Gastrocnemius medialis (tissue), 4 donors: Measurements from ENCODE around the gene GNL3. TPM values are rescaled to one million over a fixed set of nuclear protein-coding genes. Genes with fewer than 3 reads are reported as not detected.
A peak's percentile ranks its signal among the peaks of the same experiment; 100 is the strongest.

Experiments used
- ATAC-seq, 2 donors: fragments of 150-250 bp; one replicate each; pipeline ENCODE4 v1.9.1; 2016
- DNase-seq, 2 donors: peaks; one replicate each; pipeline ENCODE4 v3.0.0-alpha.2; 2019
- H3K27ac ChIP-seq, 4 donors: fragments of 200-600 bp; sonication (generic); 1 replicate in 1 of 4; 2 replicates in 3 of 4; pipeline ENCODE4 v1.5.1; 2016 to 2018; ENCODE audit warnings: mild to moderate bottlenecking in 2 of 4, moderate library complexity in 1 of 4
- H3K27me3 ChIP-seq, 3 donors: fragments of 200-600 bp; sonication (generic) in 2 of 3; 1 replicate in 1 of 3; 2 replicates in 2 of 3; pipeline versions ENCODE4 v1.5.1 to v1.6.0; 2016 to 2019; ENCODE audit warnings: mild to moderate bottlenecking in 1 of 3, moderate library complexity in 1 of 3
- H3K36me3 ChIP-seq, 2 donors: fragments of 200-600 bp; sonication (generic) in 1 of 2; one replicate each; pipeline ENCODE4 v1.5.1; 2017 to 2018
- H3K4me1 ChIP-seq, 2 donors: fragments of 200-600 bp; sonication (generic) in 1 of 2; one replicate each; pipeline ENCODE4 v1.5.1; 2016 to 2017; ENCODE audit warnings: mild to moderate bottlenecking in 2 of 2
- H3K4me3 ChIP-seq, 4 donors: fragments of 200-600 bp; sonication (generic) in 3 of 4; 1 replicate in 1 of 4; 2 replicates in 3 of 4; pipeline ENCODE4 v1.5.1; 2016 to 2019; ENCODE audit warnings: mild to moderate bottlenecking in 2 of 4
- H3K9me3 ChIP-seq, 3 donors: fragments of 200-600 bp; sonication (generic) in 2 of 3; 1 replicate in 1 of 3; 2 replicates in 2 of 3; pipeline ENCODE4 v1.5.1; 2016 to 2019
- POLR2A ChIP-seq, 2 donors: fragments of 450-650 bp; IDR thresholded peaks; one replicate each; pipeline ENCODE4 v1.6.1; 2017; ENCODE audit warnings: antibody characterized with exemption in 2 of 2, mild to moderate bottlenecking in 2 of 2, moderate library complexity in 2 of 2
- in situ Hi-C, 4 donors: fragments of 200-750 bp; cut with MboI; loops; one replicate each; pipeline versions ENCODE4 v1.15.0 to v1.8.0; 2017; ENCODE audit warnings: low sequenced_read_pairs in 4 of 4
- intact Hi-C: fragments of 100-400 bp; cut with DNase I; formaldehyde crosslinking; loops from one replicate; pipeline ENCODE4 v1.15.1; 2023; ENCODE audit warnings: low total_unique reads
- total RNA-seq, 4 donors: library from RNA; depleted of rRNA; stranded (reverse); fragments of >200 nt; gene quantifications; one replicate each; pipeline versions ENCODE4 v1.1.0 to v1.2.3, GENCODE V29; 2016
- TF ChIP-seq, protein P1 (sequence below), 5 experiments: fragments of 450-650 bp in 3 of 5; fragments of 200-600 bp in 2 of 5; sonication (generic) in 2 of 5; IDR thresholded peaks in 4 of 5; conservative IDR thresholded peaks in 1 of 5; 1 replicate in 4 of 5; 2 replicates in 1 of 5; pipeline ENCODE4 v1.5.1; 2016 to 2019; ENCODE audit warnings: antibody characterized with exemption in 5 of 5, mild to moderate bottlenecking in 3 of 5, moderate library complexity in 3 of 5

The GNL3 gene
- total RNA-seq, 4 donors from 2014 or later = 67.6 to 108 (median 94.2) TPM

DNA sequence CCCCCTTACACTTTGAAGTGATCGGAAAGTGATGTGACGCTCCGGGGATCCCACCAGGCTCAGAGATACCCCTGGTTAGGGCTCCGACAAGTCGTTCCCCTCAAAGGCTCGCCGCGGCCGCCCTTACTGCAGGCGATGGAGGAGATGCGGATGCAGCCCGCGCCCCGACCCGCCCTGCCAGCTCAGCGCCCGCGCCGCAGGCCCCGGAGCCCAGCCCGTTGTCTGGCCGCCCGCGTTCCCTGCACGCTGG, 19.5 kb downstream of the GNL3 start:
- Histone ChIP-seq H3K36me3 (peaks cover 0 to 20% of the 10 kb centered on the region in 2 donors), H3K4me1 (peaks cover 33 to 34% of the 10 kb centered on the region in 2 donors), H3K4me3 (peak overlapping the region; percentile 79 to 97 (median 94)), H3K9me3 (no peaks in the 10 kb centered on the region), H3K27me3 (no peaks in the 10 kb centered on the region), H3K27ac (peak overlapping the region; percentile 80 to 93 (median 85))
- no peak for DNase-seq
- in situ Hi-C loops = no loop called here
- ATAC-seq = no peak
- TF ChIP-seq, protein P1, sequence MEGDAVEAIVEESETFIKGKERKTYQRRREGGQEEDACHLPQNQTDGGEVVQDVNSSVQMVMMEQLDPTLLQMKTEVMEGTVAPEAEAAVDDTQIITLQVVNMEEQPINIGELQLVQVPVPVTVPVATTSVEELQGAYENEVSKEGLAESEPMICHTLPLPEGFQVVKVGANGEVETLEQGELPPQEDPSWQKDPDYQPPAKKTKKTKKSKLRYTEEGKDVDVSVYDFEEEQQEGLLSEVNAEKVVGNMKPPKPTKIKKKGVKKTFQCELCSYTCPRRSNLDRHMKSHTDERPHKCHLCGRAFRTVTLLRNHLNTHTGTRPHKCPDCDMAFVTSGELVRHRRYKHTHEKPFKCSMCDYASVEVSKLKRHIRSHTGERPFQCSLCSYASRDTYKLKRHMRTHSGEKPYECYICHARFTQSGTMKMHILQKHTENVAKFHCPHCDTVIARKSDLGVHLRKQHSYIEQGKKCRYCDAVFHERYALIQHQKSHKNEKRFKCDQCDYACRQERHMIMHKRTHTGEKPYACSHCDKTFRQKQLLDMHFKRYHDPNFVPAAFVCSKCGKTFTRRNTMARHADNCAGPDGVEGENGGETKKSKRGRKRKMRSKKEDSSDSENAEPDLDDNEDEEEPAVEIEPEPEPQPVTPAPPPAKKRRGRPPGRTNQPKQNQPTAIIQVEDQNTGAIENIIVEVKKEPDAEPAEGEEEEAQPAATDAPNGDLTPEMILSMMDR (IDR thresholded peaks at IDR 0.05 in 4 of 5, conservative IDR thresholded peaks at IDR 0.05 in 1 of 5) = no peak
- no peak for TF ChIP-seq POLR2A (IDR thresholded peaks at IDR 0.05)
- intact Hi-C loops = loop anchor here (1.0 to 5.0 kb wide), 2 partner anchors 20 to 342 kb away; partner anchors contain the start of genes PBRM1 and SFMBT1

DNA sequence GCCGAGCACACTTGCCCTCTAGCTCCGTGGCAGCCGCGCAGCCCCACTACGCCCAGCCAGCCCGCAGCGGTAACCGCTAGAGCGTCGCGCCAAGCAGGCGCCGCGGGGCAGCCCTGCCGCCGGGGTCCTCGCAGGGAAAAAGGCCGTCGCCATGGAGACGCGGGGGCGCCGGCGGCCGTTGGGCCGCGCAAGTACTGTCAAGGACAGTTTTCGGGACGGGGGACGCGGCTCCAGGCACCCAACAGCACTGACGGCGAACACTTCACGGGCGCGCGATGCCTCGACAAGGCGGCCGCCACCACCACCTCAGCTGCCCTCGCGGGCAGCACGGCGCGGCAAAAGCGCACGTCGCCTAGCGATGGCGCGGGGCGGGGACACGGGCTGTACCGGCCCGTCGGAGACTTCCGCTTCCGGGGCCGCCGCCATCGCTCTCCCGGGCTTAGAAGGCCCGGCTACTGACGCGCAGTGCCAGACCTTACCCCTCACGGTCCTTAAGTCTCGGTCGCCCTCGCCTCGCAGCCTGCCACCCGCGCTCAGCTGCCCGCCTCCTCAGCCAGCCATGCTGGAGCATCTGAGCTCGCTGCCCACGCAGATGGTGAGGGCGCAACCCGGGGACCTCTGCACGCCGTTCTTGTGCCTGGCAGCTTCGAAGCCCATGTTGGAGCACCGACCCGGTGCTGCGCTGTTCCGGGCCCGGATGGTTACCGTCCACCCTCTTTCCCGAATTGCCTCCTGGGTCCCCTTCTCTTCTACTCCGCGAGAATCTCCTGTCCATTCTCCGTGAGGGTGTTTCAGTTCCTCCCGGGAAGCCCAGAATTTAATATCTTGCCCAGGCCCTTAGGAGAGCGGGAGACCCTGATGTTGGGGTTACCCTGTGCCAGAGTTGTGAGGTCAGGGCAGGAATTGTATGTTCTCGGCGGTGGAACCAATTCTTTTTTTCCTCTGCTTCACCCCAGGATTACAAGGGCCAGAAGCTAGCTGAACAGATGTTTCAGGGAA, 20.2 kb downstream of the GNL3 start, which contains the start of the genes GLT8D1 and SPCS1:
TSS of gene GLT8D1 (minus strand) at position 104 of the 999 bp plus-strand sequence. CDS start 5,331 bp downstream, outside the sequence.
TSS of gene SPCS1 (plus strand) at position 419 of the 999 bp plus-strand sequence. CDS start at position 560, 141 bp downstream.
- peaks cover 0 to 23% of the 10 kb centered on the region in 2 donors for H3K36me3 ChIP-seq
- in situ Hi-C loops (no loop called here), intact Hi-C loops (loop anchor here (1.0 to 5.0 kb wide), 2 partner anchors 21 to 341 kb away; partner anchors contain the start of genes PBRM1 and SFMBT1)
- peaks cover 33 to 34% of the 10 kb centered on the region in 2 donors for H3K4me1 ChIP-seq
- peak; percentile 50 to 74 for TF ChIP-seq POLR2A (IDR thresholded peaks at IDR 0.05)
- TF ChIP-seq, protein P1 (IDR thresholded peaks at IDR 0.05 in 4 of 5, conservative IDR thresholded peaks at IDR 0.05 in 1 of 5) = no peak
- DNase-seq = peak; percentile 71 to 77
- peak within 1 kb of the TSS; percentile 79 to 97 (median 94) for H3K4me3 ChIP-seq
- H3K9me3 ChIP-seq = no peaks in the 10 kb centered on the region
- H3K27me3 ChIP-seq = no peaks in the 10 kb centered on the region
- peak within 1 kb of the TSS; percentile 80 to 93 (median 85) for H3K27ac ChIP-seq
- ATAC-seq = peak; percentile 93 to 94

DNA sequence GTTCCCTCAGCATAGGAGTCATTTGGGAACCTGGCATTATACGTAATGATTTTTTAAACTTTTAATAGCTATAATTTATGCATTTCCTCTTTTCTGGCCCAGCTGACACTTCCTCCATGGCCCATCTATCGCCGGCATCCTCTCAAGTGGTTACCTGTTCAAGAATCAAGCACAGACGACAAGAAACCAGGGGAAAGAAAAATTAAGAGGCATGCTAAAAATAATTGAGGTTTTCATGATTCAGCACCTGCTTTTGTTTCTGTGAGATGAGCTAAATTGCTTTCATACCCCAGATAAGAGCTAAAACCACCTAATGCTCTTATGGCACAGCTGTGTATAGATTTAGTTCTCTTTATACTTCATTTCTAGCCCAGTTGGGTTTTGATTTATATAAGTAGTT, 21.8 kb downstream of the GNL3 start:
- Histone ChIP-seq H3K27me3 (no peaks in the 10 kb centered on the region), H3K4me3 (peak overlapping the region in 2 of 4 donors; percentile 96 to 97), H3K4me1 (peaks cover 33 to 34% of the 10 kb centered on the region in 2 donors), H3K27ac (no peak overlapping the region), H3K36me3 (peaks cover 0 to 31% of the 10 kb centered on the region in 2 donors), H3K9me3 (no peaks in the 10 kb centered on the region)
- intact Hi-C loops = loop anchor here (5.0 kb wide), 1 partner anchor 340 kb away; the partner anchor contains the start of gene SFMBT1
- no peak for DNase-seq
- in situ Hi-C loops = no loop called here
- TF ChIP-seq, protein P1 (IDR thresholded peaks at IDR 0.05 in 4 of 5, conservative IDR thresholded peaks at IDR 0.05 in 1 of 5) = no peak
- no peak for TF ChIP-seq POLR2A (IDR thresholded peaks at IDR 0.05)
- ATAC-seq = no peak

DNA sequence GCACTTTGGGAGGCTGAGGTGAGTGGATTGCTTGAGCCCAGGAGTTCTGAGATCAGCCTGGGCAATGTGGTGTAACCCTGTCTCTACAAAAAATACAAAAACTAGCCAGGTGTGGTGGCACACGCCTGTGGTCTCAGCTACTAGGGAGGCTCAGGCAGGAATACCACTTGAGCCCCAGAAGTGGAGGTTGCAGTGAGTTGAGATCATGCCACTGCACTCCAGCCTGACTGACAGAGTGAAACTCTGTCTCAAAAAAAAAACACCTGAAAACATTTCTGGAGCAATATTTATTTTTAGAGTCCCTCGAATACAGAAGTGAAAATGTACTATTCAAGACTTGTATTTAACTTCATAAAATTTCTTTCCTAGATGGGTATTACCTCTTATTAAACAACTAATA, 24.7 kb downstream of the GNL3 start:
- ATAC-seq = no peak
- no peak for TF ChIP-seq POLR2A (IDR thresholded peaks at IDR 0.05)
- TF ChIP-seq, protein P1 (IDR thresholded peaks at IDR 0.05 in 4 of 5, conservative IDR thresholded peaks at IDR 0.05 in 1 of 5) = no peak
- Histone ChIP-seq H3K9me3 (no peaks in the 10 kb centered on the region), H3K36me3 (peaks cover 0 to 31% of the 10 kb centered on the region in 2 donors), H3K27ac (no peak overlapping the region), H3K4me3 (no peak overlapping the region), H3K27me3 (no peaks in the 10 kb centered on the region), H3K4me1 (peaks cover 16% of the 10 kb centered on the region in 2 donors)
- intact Hi-C loops (no loop called here), in situ Hi-C loops (no loop called here)
- no peak for DNase-seq
